GM12892 (cell line): Measurements from ENCODE around the gene GADD45A.

Experiments used
- DNase-seq: peaks from one replicate; pipeline ENCODE4 v3.0.0; 2011; ENCODE audit not compliant: insufficient read length
- FAIRE-seq: peaks from 2 replicates; lab custom pipeline; 2011; peaks lifted over from hg19 to GRCh38; lab: Jason Lieb, UNC
- POLR2A ChIP-seq: IDR thresholded peaks from 2 replicates; pipeline ENCODE4 v1.6.1; 2011; ENCODE audit warnings: low read depth, low read length, control low read depth
- POLR2AphosphoS5 ChIP-seq: IDR thresholded peaks from 2 replicates; pipeline ENCODE4 v1.6.1; 2011; ENCODE audit warnings: low read depth, low read length, control low read depth
- TAF1 ChIP-seq: IDR thresholded peaks from 2 replicates; pipeline ENCODE4 v1.6.1; 2011; ENCODE audit warnings: low read depth, mild to moderate bottlenecking, control low read depth, low read length, borderline replicate concordance

Gene GADD45A

GRCh38 chr1:67673468-67674201 lies 11.4 kb upstream of the GADD45A start:
- TF ChIP-seq POLR2AphosphoS5 (no peak), TAF1 (no peak), POLR2A (no peak)
- no peak for FAIRE-seq

GRCh38 chr1:67674260-67675011 lies 10.6 kb upstream of the GADD45A start:
- TF ChIP-seq POLR2AphosphoS5: no peak
- TF ChIP-seq TAF1: no peak
- no peak for TF ChIP-seq POLR2A
- FAIRE-seq (peak; percentile 17), DNase-seq (no peak)

More at GRCh38 chr1:67673468-67674201, 11.4 kb upstream of the GADD45A start:
- no peak for DNase-seq

- DNase-seq (no peak), FAIRE-seq (no peak)
- TF ChIP-seq TAF1: no peak
- no peak for TF ChIP-seq POLR2AphosphoS5
- no peak for TF ChIP-seq POLR2A
Observed at GRCh38 chr1:67675800-67676199, 9.2 kb upstream of the GADD45A start.

GRCh38 chr1:67676287-67676686 lies 8.7 kb upstream of the GADD45A start:
- TF ChIP-seq POLR2AphosphoS5 (no peak), TAF1 (no peak), POLR2A (no peak)
- no peak for FAIRE-seq

GRCh38 chr1:67676946-67677345 lies 8.1 kb upstream of the GADD45A start:
- DNase-seq (no peak), FAIRE-seq (no peak)
- TF ChIP-seq POLR2A (no peak), POLR2AphosphoS5 (no peak), TAF1 (no peak)

More at GRCh38 chr1:67676287-67676686, 8.7 kb upstream of the GADD45A start:
- DNase-seq: no peak

- no peak for TF ChIP-seq POLR2AphosphoS5
- no peak for TF ChIP-seq POLR2A
- DNase-seq (no peak), FAIRE-seq (no peak)
Observed at GRCh38 chr1:67677408-67677807, 7.6 kb upstream of the GADD45A start.

- FAIRE-seq (no peak), DNase-seq (no peak)
- TF ChIP-seq POLR2AphosphoS5: no peak
- no peak for TF ChIP-seq TAF1
- TF ChIP-seq POLR2A: no peak
Observed at GRCh38 chr1:67677930-67678329, 7.1 kb upstream of the GADD45A start.

GRCh38 chr1:67679691-67680090 lies 5.3 kb upstream of the GADD45A start:
- no peak for FAIRE-seq
- DNase-seq: no peak
- no peak for TF ChIP-seq POLR2A
- TF ChIP-seq TAF1: no peak
- no peak for TF ChIP-seq POLR2AphosphoS5

- FAIRE-seq: no peak
- TF ChIP-seq POLR2AphosphoS5 (no peak), TAF1 (no peak), POLR2A (no peak)
- DNase-seq: no peak
Observed at GRCh38 chr1:67680486-67680885, 4.5 kb upstream of the GADD45A start.

GRCh38 chr1:67682659-67683197 lies 2.3 kb upstream of the GADD45A start:
- FAIRE-seq: no peak
- no peak for DNase-seq
- no peak for TF ChIP-seq TAF1
- TF ChIP-seq POLR2A: no peak
- no peak for TF ChIP-seq POLR2AphosphoS5

GRCh38 chr1:67683316-67683715 lies 1.7 kb upstream of the GADD45A start:
- TF ChIP-seq POLR2A (no peak), POLR2AphosphoS5 (no peak), TAF1 (no peak)
- no peak for FAIRE-seq
- no peak for DNase-seq

- FAIRE-seq: peak; percentile 46
- no peak for DNase-seq
- TF ChIP-seq POLR2AphosphoS5 (no peak), TAF1 (no peak), POLR2A (no peak)
Observed at GRCh38 chr1:67683766-67684525, 1.1 kb upstream of the GADD45A start.
